Lung microvascular endothelial cell (primary cell): ENCODE measurements around the gene MUC6. TPM values are rescaled to one million over a fixed set of nuclear protein-coding genes. Genes with fewer than 3 reads are reported as not detected.

Source experiments
- DNase-seq, 2 donors: peaks; one replicate each; pipeline versions ENCODE4 v3.0.0 to v3.0.0-alpha.2; 2010; ENCODE audit warnings: low read depth in 2 of 2
- total RNA-seq: library from RNA; depleted of rRNA; stranded (reverse); fragments of >200 nt; gene quantifications from 2 replicates; pipeline ENCODE4 v1.2.1, GENCODE V29; 2014

The MUC6 gene
- total RNA-seq, 1 donor from 2014 or later: not detected

- no peak for DNase-seq
Observed at GRCh38 chr11:968822-969221, 67.7 kb downstream of the MUC6 start.

GRCh38 chr11:967995-968751, 68.3 kb downstream of the MUC6 start:
- DNase-seq: no peak

GRCh38 chr11:965206-965775, 71.2 kb downstream of the MUC6 start:
- no peak for DNase-seq

DNA sequence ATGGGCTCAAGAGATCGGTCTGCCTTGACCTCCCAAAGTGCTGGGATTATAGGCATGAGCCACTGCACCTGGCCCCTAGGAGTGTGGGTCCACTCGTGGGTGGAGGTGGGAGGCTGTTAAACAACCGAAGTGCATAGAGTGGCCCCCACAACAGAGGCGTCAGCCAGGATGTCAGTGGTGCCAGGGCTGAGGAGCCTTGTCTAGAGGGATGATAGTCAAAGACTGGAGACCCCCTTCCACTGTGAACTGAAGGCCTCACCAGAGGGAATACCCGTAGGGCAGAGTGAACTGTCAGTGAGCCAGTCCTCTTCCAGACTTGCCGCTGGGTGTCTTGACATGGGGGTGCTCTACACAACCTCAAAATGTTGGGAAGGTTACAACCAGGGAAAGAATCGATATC, 72.7 kb downstream of the MUC6 start:
- DNase-seq: no peak

Other genes starting within 250 kb of the MUC6 start
- gene CEND1, start 246.6 kb downstream of the MUC6 start, total RNA-seq: under 0.01 TPM in 2 replicates
- 4.1 and 6.3 TPM in 2 replicates for gene SLC25A22, start 238.4 kb downstream of the MUC6 start, total RNA-seq
- 3.7 and 4.8 TPM in 2 replicates for gene PIDD1, start 231.5 kb downstream of the MUC6 start, total RNA-seq
- 232 and 383 TPM in 2 replicates for gene RPLP2, start 226.8 kb downstream of the MUC6 start, total RNA-seq
- gene PNPLA2, start 217.8 kb downstream of the MUC6 start, total RNA-seq: 33.3 and 50.6 TPM in 2 replicates
- 11.6 and 15.9 TPM in 2 replicates for gene CRACR2B, start 208.8 kb downstream of the MUC6 start, total RNA-seq
- 460 and 726 TPM in 2 replicates for gene CD151, start 203.8 kb downstream of the MUC6 start, total RNA-seq
- gene POLR2L, start 194.2 kb downstream of the MUC6 start, total RNA-seq: 246 and 284 TPM in 2 replicates
- gene TSPAN4, start 193.9 kb downstream of the MUC6 start, total RNA-seq: 79.8 and 182 TPM in 2 replicates
- gene CHID1, start 125.9 kb downstream of the MUC6 start, total RNA-seq: 28.8 and 42.3 TPM in 2 replicates
- 23.1 and 26.0 TPM in 2 replicates for gene AP2A2, start 110.8 kb downstream of the MUC6 start, total RNA-seq
- gene MUC2, start 38.2 kb upstream of the MUC6 start, total RNA-seq: not detected in 2 replicates
- not detected in 2 replicates for gene MUC5AC, start 121.2 kb upstream of the MUC6 start, total RNA-seq
- gene MUC5B, start 186.3 kb upstream of the MUC6 start, total RNA-seq: not detected in 2 replicates